ENCODE results near the gene VSIG10L2.

- no peak for TF ChIP-seq PATZ1 (CRISPR knock-in tag; IDR thresholded peaks at IDR 0.05; ENCODE audit: borderline replicate concordance)
- TF ChIP-seq BACH2 (CRISPR knock-in tag; IDR thresholded peaks at IDR 0.05; ENCODE audit: borderline replicate concordance), result no peak
- TF ChIP-seq TOX (CRISPR knock-in tag; IDR thresholded peaks at IDR 0.05; ENCODE audit: borderline replicate concordance), result no peak
- no peak for TF ChIP-seq ARNTL (CRISPR knock-in tag; IDR thresholded peaks at IDR 0.05; ENCODE audit: borderline replicate concordance, low read depth)
- no peak for TF ChIP-seq CSRNP3 (CRISPR knock-in tag; IDR thresholded peaks at IDR 0.05)
- no peak for TF ChIP-seq RARB (CRISPR knock-in tag; IDR thresholded peaks at IDR 0.05)
These were observed 10.8 kb upstream of the VSIG10L2 start for GRCh38 chr11:125935056-125935455.

All from SK-N-SH treated with all-trans-retinoic acid at 6 μM for 48 hours (cell line).